ENCODE data around the gene TMEM106A. TPM values are rescaled to one million over a fixed set of nuclear protein-coding genes. Genes with fewer than 3 reads are reported as not detected.

TMEM106A gene
- total RNA-seq, 1 experiment from 2014 or later = 2.2 TPM

DNA sequence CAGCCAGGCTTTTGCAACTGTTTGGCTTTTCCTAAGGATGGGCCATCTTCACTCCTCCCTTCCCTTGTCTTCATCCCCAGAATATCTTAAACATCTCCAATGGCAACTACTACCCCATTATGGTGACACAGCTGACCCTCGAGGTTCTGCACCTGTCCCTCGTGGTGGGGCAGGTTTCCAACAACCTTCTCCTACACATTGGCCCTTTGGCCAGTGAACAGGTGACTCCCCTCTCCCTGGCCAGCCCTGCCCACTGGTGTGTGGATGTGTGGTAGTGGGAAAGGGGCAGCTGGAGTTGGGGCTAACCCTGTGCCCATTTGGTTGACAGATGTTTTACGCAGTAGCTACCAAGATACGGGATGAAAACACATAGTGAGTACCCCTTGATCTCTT is 4.7 kb downstream of the TMEM106A start:
- CTCF ChIA-PET = interaction anchor here (1.3 kb wide), 1 partner anchor 93 kb away, joined by 8 read pairs; no protein-coding TSS in a partner anchor
- H3K27ac Mint-ChIP-seq (ENCODE audit: low read depth, unreplicated experiment) = no peak overlapping the region
- intact Hi-C loops (cut with micrococcal nuclease) = no loop called here
- TF ChIP-seq, protein P1, sequence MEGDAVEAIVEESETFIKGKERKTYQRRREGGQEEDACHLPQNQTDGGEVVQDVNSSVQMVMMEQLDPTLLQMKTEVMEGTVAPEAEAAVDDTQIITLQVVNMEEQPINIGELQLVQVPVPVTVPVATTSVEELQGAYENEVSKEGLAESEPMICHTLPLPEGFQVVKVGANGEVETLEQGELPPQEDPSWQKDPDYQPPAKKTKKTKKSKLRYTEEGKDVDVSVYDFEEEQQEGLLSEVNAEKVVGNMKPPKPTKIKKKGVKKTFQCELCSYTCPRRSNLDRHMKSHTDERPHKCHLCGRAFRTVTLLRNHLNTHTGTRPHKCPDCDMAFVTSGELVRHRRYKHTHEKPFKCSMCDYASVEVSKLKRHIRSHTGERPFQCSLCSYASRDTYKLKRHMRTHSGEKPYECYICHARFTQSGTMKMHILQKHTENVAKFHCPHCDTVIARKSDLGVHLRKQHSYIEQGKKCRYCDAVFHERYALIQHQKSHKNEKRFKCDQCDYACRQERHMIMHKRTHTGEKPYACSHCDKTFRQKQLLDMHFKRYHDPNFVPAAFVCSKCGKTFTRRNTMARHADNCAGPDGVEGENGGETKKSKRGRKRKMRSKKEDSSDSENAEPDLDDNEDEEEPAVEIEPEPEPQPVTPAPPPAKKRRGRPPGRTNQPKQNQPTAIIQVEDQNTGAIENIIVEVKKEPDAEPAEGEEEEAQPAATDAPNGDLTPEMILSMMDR (IDR thresholded peaks at IDR 0.05; ENCODE audit: unreplicated experiment) = no peak
- H3K4me3 Mint-ChIP-seq (ENCODE audit: unreplicated experiment) = no peak overlapping the region
- H3K9me3 Mint-ChIP-seq (ENCODE audit: unreplicated experiment) = no peaks in the 10 kb centered on the region
- BruUV-seq (replicated peaks) = no TSS peak
- H3K36me3 Mint-ChIP-seq (ENCODE audit: insufficient read depth, unreplicated experiment) = peaks cover 49% of the 10 kb centered on the region
- no peak for DNase-seq (ENCODE audit: unreplicated experiment)
- H3K4me1 Mint-ChIP-seq (ENCODE audit: insufficient read depth, unreplicated experiment) = no peaks in the 10 kb centered on the region
- H3K27me3 Mint-ChIP-seq (ENCODE audit: insufficient read depth, unreplicated experiment) = no peaks in the 10 kb centered on the region
- POLR2A ChIA-PET = interaction anchor here (1.7 kb wide), 1 partner anchor 99 kb away, joined by 6 read pairs; no protein-coding TSS in a partner anchor

DNA sequence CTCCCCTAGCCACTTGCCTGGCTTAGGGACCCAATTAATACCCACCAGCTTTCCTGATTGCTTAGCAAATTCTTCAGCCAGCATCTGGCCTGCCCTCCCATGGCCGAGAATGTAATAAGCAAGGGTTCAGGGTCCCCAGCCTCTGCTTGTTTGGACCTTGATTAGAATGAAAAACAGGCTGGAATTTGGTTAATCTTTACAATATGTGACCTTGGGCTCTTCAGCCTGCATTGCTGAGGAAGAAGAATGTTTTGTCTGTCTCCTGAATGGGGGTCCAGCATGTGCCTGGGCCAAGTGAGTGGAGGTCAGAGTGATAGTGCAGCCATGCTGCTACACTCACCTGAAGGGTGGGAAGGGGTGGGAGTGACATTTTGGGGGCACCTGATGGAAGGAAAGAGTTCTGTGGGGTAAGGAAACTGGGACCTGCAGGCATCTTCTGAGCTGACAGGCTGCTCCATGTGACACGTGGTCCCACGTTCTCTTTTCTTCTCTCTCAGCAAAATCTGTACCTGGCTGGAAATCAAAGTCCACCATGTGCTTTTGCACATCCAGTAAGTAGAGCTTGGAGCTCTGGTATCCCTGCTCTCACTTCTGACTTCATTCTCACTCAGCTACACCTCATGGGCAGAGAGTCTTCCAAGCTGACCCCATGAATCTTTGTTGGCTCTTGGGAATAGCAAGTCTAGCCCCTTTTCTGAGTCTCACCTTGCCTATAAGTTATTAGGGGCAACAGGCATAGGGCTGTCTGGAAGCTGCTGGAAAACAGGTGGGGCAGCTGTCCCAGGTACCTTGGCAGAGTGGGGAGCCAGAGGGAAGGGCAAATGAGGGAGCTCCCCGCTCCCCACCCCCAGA is 5.3 kb downstream of the TMEM106A start:
- no peak overlapping the region for H3K27ac Mint-ChIP-seq (ENCODE audit: low read depth, unreplicated experiment)
- H3K4me1 Mint-ChIP-seq (ENCODE audit: insufficient read depth, unreplicated experiment) = no peaks in the 10 kb centered on the region
- no TSS peak for BruUV-seq (replicated peaks)
- no peak for DNase-seq (ENCODE audit: unreplicated experiment)
- TF ChIP-seq, protein P1 (IDR thresholded peaks at IDR 0.05; ENCODE audit: unreplicated experiment) = no peak
- H3K27me3 Mint-ChIP-seq (ENCODE audit: insufficient read depth, unreplicated experiment) = no peaks in the 10 kb centered on the region
- no peaks in the 10 kb centered on the region for H3K9me3 Mint-ChIP-seq (ENCODE audit: unreplicated experiment)
- intact Hi-C loops (cut with micrococcal nuclease) = no loop called here
- POLR2A ChIA-PET = interaction anchor here (0.5 kb wide), 1 partner anchor 67 kb away, joined by 4 read pairs; no protein-coding TSS in a partner anchor
- H3K36me3 Mint-ChIP-seq (ENCODE audit: insufficient read depth, unreplicated experiment) = peaks cover 45% of the 10 kb centered on the region
- H3K4me3 Mint-ChIP-seq (ENCODE audit: unreplicated experiment) = no peak overlapping the region
- CTCF ChIA-PET = interaction anchor here (0.7 to 1.3 kb wide), 2 partner anchors 92 to 249 kb away, joined by 3 to 8 read pairs; no protein-coding TSS in a partner anchor

DNA sequence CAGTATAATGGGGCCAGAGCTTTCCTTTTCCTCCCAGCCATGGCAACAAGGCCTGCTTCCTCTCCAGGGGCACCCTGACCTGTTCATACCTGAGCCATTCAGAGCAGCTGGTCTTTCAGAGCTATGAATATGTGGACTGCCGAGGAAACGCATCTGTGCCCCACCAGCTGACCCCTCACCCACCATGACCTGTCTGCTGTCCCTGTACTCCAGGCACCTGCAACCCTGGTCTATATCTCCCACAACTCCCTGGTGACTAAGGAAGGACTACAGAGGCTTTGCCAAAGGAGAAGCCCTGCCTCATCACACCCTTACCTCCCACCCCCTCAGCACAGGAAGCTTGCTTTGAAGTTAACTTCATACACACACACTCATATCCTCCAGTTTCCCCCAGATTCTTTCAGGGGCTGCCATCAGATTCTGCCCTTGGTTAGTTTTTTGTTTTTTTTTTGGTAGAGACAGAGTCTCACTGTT is 6.0 kb downstream of the TMEM106A start:
- Mint-ChIP-seq H3K4me1 (ENCODE audit: insufficient read depth, unreplicated experiment) (no peaks in the 10 kb centered on the region), H3K27me3 (ENCODE audit: insufficient read depth, unreplicated experiment) (no peaks in the 10 kb centered on the region), H3K27ac (ENCODE audit: low read depth, unreplicated experiment) (no peak overlapping the region), H3K4me3 (ENCODE audit: unreplicated experiment) (no peak overlapping the region), H3K36me3 (ENCODE audit: insufficient read depth, unreplicated experiment) (peaks cover 41% of the 10 kb centered on the region), H3K9me3 (ENCODE audit: unreplicated experiment) (no peaks in the 10 kb centered on the region)
- intact Hi-C loops (cut with micrococcal nuclease) = no loop called here
- DNase-seq (ENCODE audit: unreplicated experiment) = no peak
- ChIA-PET POLR2A (no interaction called here), CTCF (interaction anchor here (0.7 to 1.3 kb wide), 2 partner anchors 92 to 250 kb away, joined by 3 to 8 read pairs; no protein-coding TSS in a partner anchor)
- TF ChIP-seq, protein P1 (IDR thresholded peaks at IDR 0.05; ENCODE audit: unreplicated experiment) = no peak
- BruUV-seq (replicated peaks) = no TSS peak

DNA sequence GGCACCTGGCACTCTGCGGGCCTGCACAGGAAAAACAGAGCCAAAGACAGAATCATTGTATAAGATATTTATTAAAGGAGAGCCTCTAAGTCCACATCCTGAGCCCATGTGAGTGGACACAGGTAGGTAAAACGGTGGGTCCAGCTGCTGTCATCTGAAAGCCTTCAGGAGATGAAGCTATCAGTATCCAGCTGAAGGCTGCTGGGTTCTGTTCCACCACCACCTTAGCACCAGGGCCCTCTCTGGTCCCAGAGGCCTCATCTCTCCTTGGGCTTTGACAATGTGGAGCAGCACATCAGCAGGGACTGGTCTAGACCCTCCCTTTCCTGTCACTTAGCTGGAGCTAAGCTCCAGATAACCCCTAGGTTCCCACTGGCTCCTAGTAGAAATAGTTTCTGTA is 7.3 kb downstream of the TMEM106A start:
- ChIA-PET CTCF (no interaction called here), POLR2A (interaction anchor here (1.1 kb wide), 1 partner anchor 97 kb away, joined by 3 read pairs; no protein-coding TSS in a partner anchor)
- Mint-ChIP-seq H3K36me3 (ENCODE audit: insufficient read depth, unreplicated experiment) (peaks cover 35% of the 10 kb centered on the region), H3K27ac (ENCODE audit: low read depth, unreplicated experiment) (no peak overlapping the region), H3K4me3 (ENCODE audit: unreplicated experiment) (no peak overlapping the region), H3K4me1 (ENCODE audit: insufficient read depth, unreplicated experiment) (no peaks in the 10 kb centered on the region), H3K9me3 (ENCODE audit: unreplicated experiment) (no peaks in the 10 kb centered on the region), H3K27me3 (ENCODE audit: insufficient read depth, unreplicated experiment) (no peaks in the 10 kb centered on the region)
- BruUV-seq (replicated peaks) = no TSS peak
- TF ChIP-seq, protein P1 (IDR thresholded peaks at IDR 0.05; ENCODE audit: unreplicated experiment) = no peak
- DNase-seq (ENCODE audit: unreplicated experiment) = no peak
- intact Hi-C loops (cut with micrococcal nuclease) = no loop called here
